Cortex of kidney (tissue), 1 donor: ENCODE data around the gene VMA21.

Source experiments
- DNase-seq: peaks from one replicate; lab custom pipeline; 2025; lab: John Stamatoyannopoulos, UW

Gene VMA21, protein sequence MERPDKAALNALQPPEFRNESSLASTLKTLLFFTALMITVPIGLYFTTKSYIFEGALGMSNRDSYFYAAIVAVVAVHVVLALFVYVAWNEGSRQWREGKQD

DNA sequence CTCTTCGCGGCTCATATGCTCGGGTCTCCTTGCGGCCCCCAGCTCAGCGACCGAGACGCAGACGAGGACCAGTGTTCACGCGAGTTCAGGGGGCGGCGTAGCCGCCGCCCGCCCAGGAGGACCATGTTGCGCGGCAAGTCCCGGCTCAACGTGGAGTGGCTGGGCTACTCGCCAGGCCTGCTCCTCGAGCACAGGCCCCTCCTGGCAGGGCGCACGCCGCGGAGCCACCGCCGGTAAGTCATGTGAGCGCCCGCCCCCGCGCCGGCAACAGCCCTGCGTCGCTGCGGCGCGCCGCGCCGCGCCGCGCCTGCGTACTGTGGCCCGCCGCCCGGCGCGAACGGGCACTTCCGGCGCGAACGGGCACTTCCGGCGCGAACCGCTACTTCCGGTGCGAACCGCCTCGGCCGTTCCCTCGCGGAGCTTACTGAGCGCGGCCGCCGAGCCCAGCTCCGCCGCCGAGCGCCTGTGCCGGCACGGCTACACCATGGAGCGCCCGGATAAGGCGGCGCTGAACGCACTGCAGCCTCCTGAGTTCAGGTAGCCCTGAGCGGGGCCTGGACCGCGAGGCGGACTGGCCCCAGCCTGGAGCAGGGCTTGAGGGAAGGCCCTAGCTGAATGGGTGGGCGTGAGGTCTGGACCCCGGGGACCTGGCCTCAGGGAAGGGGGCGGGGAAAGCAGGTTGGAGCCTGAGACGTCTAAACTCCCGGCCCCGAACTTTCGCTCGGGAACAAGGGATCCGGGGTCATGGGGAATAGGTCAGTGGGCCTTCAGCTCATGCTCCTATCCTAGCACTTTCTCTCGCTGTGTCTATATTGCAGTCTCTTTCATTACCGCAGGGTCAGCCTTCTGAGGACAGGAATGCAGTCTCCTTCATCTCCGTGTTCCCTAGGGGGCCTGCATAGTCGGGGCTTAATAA is at the start of gene VMA21:
Gene VMA21 (plus strand): TSS at position 382 of the 916 bp plus-strand sequence. CDS start 103 bp downstream, at position 485.
- DNase-seq: no peak

GRCh38 chrX:151359341-151359740 is 37.7 kb upstream of the VMA21 start:
- DNase-seq: no peak

DNA sequence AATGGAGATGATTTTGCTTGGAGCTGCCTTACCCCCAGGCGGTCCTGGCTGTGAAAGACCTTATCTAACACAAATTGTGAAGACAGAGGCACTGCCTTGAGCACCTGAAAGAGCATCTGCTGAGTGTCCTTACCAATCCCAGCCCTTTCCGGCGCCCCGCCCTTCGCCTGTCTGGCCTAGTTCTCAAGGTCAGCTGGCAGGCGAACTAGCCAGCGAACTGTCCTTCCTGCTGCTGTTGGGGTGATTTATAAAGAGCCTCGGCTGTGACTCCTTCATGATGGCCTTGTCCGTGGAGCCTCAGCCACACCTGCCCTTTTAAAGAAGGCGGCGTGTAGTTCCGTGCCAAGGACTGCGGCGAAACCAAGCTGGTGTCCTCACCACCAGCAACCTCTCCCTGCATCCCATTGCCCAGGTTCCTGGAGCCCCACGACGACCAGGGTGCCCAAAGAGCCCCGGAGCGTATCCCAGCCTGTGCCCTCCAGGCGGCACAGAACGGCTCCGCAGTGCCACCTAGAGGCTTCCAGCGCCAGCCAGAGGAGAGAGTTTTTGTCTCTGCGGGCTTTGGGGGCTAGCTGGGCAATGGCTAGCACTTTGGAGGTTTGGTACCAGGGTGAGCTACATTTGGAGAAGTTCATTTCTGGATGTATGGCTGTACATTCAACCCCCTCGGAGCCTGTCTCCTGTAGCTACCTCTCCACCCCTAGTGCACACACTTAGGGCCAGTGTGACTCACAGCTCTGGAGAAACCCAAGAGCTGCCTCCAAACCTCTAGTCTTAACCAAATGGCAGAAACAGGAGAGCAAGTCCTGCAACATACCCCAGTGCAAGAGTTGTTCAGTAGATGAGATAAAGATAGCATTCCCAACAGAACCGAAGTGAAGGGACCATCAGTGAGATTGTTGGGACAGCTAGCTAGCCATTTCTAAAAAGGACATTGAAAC is 36.8 kb upstream of the VMA21 start:
- no peak for DNase-seq

DNA sequence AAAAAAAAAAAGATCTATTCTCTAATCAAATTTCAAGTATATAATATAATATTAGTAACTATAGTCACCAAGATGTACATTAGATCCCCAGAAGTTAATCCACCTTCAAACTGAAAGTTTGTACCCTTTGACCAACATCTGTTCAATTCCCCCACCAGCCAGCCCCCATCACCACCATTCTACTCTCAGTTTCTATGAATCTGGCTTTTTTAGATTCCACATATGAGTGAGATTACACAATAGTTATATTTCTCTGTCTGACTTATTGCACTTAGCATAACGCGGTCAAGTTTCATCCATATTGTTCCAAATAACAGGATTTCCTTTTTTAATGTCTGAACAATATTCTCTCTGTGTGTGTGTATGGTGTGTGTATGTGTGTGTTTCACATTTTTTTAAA is 33.7 kb upstream of the VMA21 start:
- no peak for DNase-seq

- no peak for DNase-seq
Observed at GRCh38 chrX:151365579-151365978, 31.4 kb upstream of the VMA21 start.

- no peak for DNase-seq
Observed at GRCh38 chrX:151370906-151371305, 26.1 kb upstream of the VMA21 start.

GRCh38 chrX:151384807-151385206 is 12.2 kb upstream of the VMA21 start:
- DNase-seq: no peak

DNA sequence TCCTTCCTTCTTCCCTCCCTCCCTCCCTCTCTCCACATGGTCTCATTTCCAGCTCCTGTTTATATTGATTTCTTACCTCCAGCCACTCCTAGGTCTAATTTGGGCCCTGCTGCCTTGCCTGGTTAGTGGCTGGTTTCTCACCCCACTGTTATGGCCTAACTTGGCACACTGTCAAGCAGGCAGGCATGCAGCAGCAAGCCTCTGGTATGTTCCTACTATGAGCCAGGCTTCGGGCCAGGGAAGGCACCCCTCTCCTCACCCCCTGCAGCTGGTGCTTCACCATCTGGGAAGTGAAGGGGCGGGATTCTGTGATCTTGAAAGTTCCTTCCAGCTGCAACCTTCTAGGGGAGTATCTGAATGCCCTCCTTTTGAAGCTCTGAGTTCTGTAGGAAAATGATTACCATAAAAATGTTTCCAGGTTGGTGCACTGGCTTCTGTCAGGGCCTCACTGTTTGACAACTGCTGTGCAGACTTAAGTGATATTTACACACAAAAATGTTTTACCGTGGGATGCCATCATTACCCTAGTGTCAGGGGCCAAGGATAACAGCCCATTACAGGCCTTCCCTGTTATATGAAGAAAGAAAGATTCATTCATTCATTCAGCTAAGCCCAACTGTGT is 10.1 kb upstream of the VMA21 start:
- DNase-seq: no peak

- no peak for DNase-seq
Observed at GRCh38 chrX:151391722-151392121, 5.3 kb upstream of the VMA21 start.

DNA sequence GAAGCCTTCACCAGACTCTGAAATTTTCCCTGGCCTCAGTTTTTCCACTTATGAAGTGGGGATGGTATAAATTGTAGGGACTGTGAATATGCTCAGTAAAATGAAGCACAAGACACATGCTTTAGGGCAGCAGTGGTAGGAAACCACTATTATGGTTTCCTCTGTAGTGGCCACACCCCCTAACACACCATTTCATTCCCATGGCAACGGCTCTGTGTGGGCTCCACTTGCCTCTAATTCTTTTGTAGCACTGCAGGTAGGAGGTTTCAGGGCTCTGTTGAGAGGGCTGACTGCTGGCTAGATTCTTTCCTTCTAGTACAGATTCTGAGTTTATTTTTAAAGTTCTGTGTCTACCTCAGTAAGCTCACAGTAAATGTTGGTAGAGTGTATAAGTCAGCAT is 3.5 kb upstream of the VMA21 start:
- DNase-seq: no peak

- DNase-seq: no peak
Observed at GRCh38 chrX:151396042-151396824, 773 bp upstream of the VMA21 start.

- DNase-seq: no peak
Observed at GRCh38 chrX:151397741-151398070, 700 bp downstream of the VMA21 start.

- DNase-seq: no peak
Observed at GRCh38 chrX:151398346-151398745, 1.3 kb downstream of the VMA21 start.

- DNase-seq: no peak
Observed at GRCh38 chrX:151402719-151403390, 5.8 kb downstream of the VMA21 start.

- DNase-seq: no peak
Observed at GRCh38 chrX:151416579-151416978, 19.6 kb downstream of the VMA21 start.

DNA sequence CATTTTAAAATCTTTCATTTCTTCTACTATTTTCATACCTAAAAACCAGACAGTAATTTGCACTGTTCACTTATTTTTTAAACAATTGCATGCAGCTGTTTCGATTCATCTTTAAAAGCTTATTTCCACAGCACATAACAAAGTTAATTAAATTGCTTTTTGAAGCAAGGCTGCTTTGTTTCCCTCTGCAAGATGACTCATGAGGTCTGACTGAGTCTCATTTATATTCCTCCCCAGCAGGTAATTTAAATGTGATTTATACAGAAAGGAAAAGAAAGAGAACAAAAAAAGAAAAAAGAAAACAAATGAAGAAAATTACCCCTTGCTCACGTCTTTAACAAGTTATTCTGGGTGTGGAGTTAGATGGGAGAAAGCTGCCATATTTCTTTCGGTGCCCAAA is 22.8 kb downstream of the VMA21 start:
- no peak for DNase-seq

- DNase-seq: no peak
Observed at GRCh38 chrX:151424505-151424904, 27.5 kb downstream of the VMA21 start.

GRCh38 chrX:151448509-151448908 is 51.5 kb downstream of the VMA21 start:
- no peak for DNase-seq

GRCh38 chrX:151458824-151459223 is 61.8 kb downstream of the VMA21 start:
- no peak for DNase-seq
